Nephron progenitor cell (in vitro differentiated cells): ENCODE measurements around the gene KIF5A.

Source experiments
- DNase-seq: peaks from one replicate; pipeline ENCODE4 v3.0.0; 2021
- H3K27ac Mint-ChIP-seq: 2 replicates; pipeline ENCODE4 v1.8.0; 2021; ENCODE audit warnings: mild to moderate bottlenecking, moderate library complexity, mixed read lengths
- H3K27me3 Mint-ChIP-seq: 2 replicates; pipeline ENCODE4 v1.8.0; 2021; ENCODE audit warnings: mild to moderate bottlenecking, low read depth, mixed read lengths; ENCODE audit not compliant: poor library complexity
- H3K36me3 Mint-ChIP-seq: 2 replicates; pipeline ENCODE4 v1.8.0; 2021; ENCODE audit warnings: low read depth, mixed read lengths
- H3K4me1 Mint-ChIP-seq: 2 replicates; pipeline ENCODE4 v1.8.0; 2021; ENCODE audit warnings: mixed read lengths
- H3K4me3 Mint-ChIP-seq: 2 replicates; pipeline ENCODE4 v1.8.0; 2021; ENCODE audit warnings: mild to moderate bottlenecking, moderate library complexity, mixed read lengths
- H3K9me3 Mint-ChIP-seq: 2 replicates; pipeline ENCODE4 v1.8.0; 2021; ENCODE audit warnings: mild to moderate bottlenecking, moderate library complexity, mixed read lengths
- CTCF ChIP-seq: fragments of 200-600 bp; sonication (generic); IDR thresholded peaks from 2 replicates; pipeline ENCODE4 v1.5.0; 2021; ENCODE audit warnings: antibody characterized with exemption

Gene KIF5A

GRCh38 chr12:57603815-57604453 is 54.1 kb downstream of the KIF5A start:
- TF ChIP-seq CTCF: no peak
- DNase-seq: no peak
- Mint-ChIP-seq H3K9me3 (no peaks in the 10 kb centered on the region), H3K4me3 (peak overlapping the region; percentile 85), H3K27ac (peak overlapping the region; percentile 40), H3K36me3 (peaks cover 33% of the 10 kb centered on the region), H3K4me1 (peaks cover 23% of the 10 kb centered on the region), H3K27me3 (peaks cover 24% of the 10 kb centered on the region)

GRCh38 chr12:57604454-57604991 is 54.7 kb downstream of the KIF5A start, which contains the start of gene DTX3:
TSS of gene DTX3 (plus strand) at chr12:57604824. CDS start at chr12:57606518, 1,694 bp downstream.
- H3K4me3 Mint-ChIP-seq: peak within 1 kb of the TSS; percentile 85
- no peaks in the 10 kb centered on the region for H3K9me3 Mint-ChIP-seq
- H3K27me3 Mint-ChIP-seq: peaks cover 30% of the 10 kb centered on the region
- peak within 1 kb of the TSS; percentile 40 for H3K27ac Mint-ChIP-seq
- no peak for TF ChIP-seq CTCF
- H3K36me3 Mint-ChIP-seq: peaks cover 32% of the 10 kb centered on the region
- DNase-seq: no peak
- peaks cover 28% of the 10 kb centered on the region for H3K4me1 Mint-ChIP-seq

- Mint-ChIP-seq H3K4me3 (peak overlapping the region; percentile 85), H3K9me3 (no peaks in the 10 kb centered on the region), H3K4me1 (peaks cover 35% of the 10 kb centered on the region), H3K27ac (no peak overlapping the region), H3K36me3 (peaks cover 34% of the 10 kb centered on the region), H3K27me3 (peaks cover 35% of the 10 kb centered on the region)
- TF ChIP-seq CTCF: no peak
- peak; percentile 44 for DNase-seq
Observed at GRCh38 chr12:57604992-57605810, 55.4 kb downstream of the KIF5A start.

- H3K36me3 Mint-ChIP-seq: peaks cover 34% of the 10 kb centered on the region
- no peak overlapping the region for H3K27ac Mint-ChIP-seq
- no peak for DNase-seq
- H3K27me3 Mint-ChIP-seq: peaks cover 41% of the 10 kb centered on the region
- TF ChIP-seq CTCF: no peak
- H3K9me3 Mint-ChIP-seq: no peaks in the 10 kb centered on the region
- H3K4me1 Mint-ChIP-seq: peaks cover 40% of the 10 kb centered on the region
- H3K4me3 Mint-ChIP-seq: peak overlapping the region; percentile 85
Observed at GRCh38 chr12:57605811-57606311, 56.0 kb downstream of the KIF5A start.

GRCh38 chr12:57606399-57606798 is 56.6 kb downstream of the KIF5A start:
- peak overlapping the region; percentile 85 for H3K4me3 Mint-ChIP-seq
- H3K27ac Mint-ChIP-seq: no peak overlapping the region
- no peak for TF ChIP-seq CTCF

More at GRCh38 chr12:57606399-57606798, 56.6 kb downstream of the KIF5A start:
- Mint-ChIP-seq H3K36me3 (peaks cover 34% of the 10 kb centered on the region), H3K9me3 (no peaks in the 10 kb centered on the region), H3K4me1 (peaks cover 40% of the 10 kb centered on the region), H3K27me3 (peaks cover 43% of the 10 kb centered on the region)
- DNase-seq: no peak
